Urinary bladder (tissue), 4 donors: Measurements from ENCODE around the gene BUD23. TPM values are rescaled to one million over a fixed set of nuclear protein-coding genes. Genes with fewer than 3 reads are reported as not detected.

ENCODE experiments used
- DNase-seq: peaks from one replicate; pipeline ENCODE4 v3.0.0-alpha.2; 2015; ENCODE audit errors: extremely low spot score
- H3K27ac ChIP-seq: one replicate; pipeline ENCODE4 v1.5.1; 2013; ENCODE audit warnings: low read depth, mild to moderate bottlenecking, moderate library complexity
- H3K36me3 ChIP-seq: one replicate; pipeline ENCODE4 v1.6.1; 2013; ENCODE audit warnings: mild to moderate bottlenecking, moderate library complexity; ENCODE audit not compliant: insufficient read depth
- H3K4me1 ChIP-seq: one replicate; pipeline ENCODE4 v1.6.1; 2013; ENCODE audit warnings: mild to moderate bottlenecking, moderate library complexity; ENCODE audit not compliant: insufficient read depth
- H3K4me3 ChIP-seq: one replicate; pipeline ENCODE4 v1.5.1; 2013; ENCODE audit warnings: low read depth, low read length
- WGBS: extraction: QIAGEN DNeasy Blood & Tissue Kit; methylation state at CpG from one replicate; pipeline ENCODE4 v1.1.7; 2013; 5-methylcytosine and 5-hydroxymethylcytosine counted together
- polyA plus RNA-seq: library from polyadenylated mRNA; stranded (reverse); fragments of 200-250 nt; gene quantifications from one replicate; pipeline ENCODE4 v1.2.3, GENCODE V29; 2013
- small RNA-seq: library from RNA; depleted of rRNA; stranded (forward); fragments of <200 nt; gene quantifications from one replicate; pipeline ENCODE3, GENCODE V24; 2014
- total RNA-seq: library from RNA; depleted of rRNA; stranded (reverse); fragments of >200 nt; gene quantifications from one replicate; pipeline ENCODE4 v1.2.3, GENCODE V29; 2014
- donor health status: healthy with polysubstance abuse.
- donor health status: healthy.

BUD23 gene
- total and polyA plus RNA-seq, 2 donors, result 22.9 to 69.4 TPM

DNA sequence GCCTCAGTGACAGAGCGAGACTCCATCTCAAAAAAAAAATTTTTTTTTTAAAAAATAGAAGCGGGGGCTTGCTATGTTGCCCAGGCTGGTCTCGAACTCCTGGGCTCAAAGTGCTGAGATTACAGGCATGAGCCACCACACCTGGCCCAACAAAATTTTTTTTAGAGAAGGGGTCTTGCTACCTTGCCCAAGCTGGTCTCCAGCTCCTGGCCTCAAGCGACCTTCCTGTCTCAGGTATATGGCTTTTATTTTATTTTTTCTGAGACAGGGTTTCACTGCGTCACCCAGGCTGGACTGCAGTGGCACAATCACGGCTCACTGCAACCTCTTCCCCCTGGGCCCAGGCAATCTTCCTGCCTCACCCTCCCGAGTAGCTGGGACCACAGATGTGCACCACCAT is 56.8 kb downstream of the BUD23 start:
- H3K4me1 ChIP-seq, result peaks cover 2% of the 10 kb centered on the region
- H3K4me3 ChIP-seq, result no peak overlapping the region
- WGBS, result 89% methylated on average over 7 of the region's 7 CpGs
- H3K36me3 ChIP-seq, result no peaks in the 10 kb centered on the region
- no peak for DNase-seq
- no peak overlapping the region for H3K27ac ChIP-seq

DNA sequence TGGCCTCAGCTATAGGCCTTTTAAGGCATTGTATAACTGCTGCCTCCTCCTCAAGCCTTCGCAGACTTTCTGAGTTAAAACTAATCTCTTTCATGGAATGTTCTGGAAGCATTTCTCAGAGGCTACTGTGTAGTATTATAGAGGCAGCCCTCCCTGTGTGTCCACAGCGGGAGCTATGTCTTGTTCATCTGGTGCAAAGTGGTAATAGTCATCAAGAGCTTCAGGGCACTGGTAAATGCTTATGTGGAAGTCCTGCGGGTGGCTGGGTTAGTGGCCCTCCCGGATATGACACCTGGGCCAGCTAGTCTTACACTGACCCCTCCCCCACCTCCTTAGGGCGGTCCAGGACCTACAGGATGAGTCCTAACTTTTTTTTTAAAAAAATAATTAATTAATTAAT is 57.4 kb downstream of the BUD23 start:
- Histone ChIP-seq H3K4me3 (no peak overlapping the region), H3K4me1 (peaks cover 2% of the 10 kb centered on the region), H3K36me3 (no peaks in the 10 kb centered on the region), H3K27ac (no peak overlapping the region)
- DNase-seq, result no peak
- 69% methylated on average over 5 of the region's 5 CpGs for WGBS

- Histone ChIP-seq H3K4me1 (peaks cover 2% of the 10 kb centered on the region), H3K4me3 (no peak overlapping the region), H3K36me3 (no peaks in the 10 kb centered on the region), H3K27ac (no peak overlapping the region)
- WGBS, result 84% methylated on average over 5 of the region's 5 CpGs
- DNase-seq, result no peak
These were observed 58.2 kb downstream of the BUD23 start for GRCh38 chr7:73741600-73741999.

GRCh38 chr7:73742338-73742752 is 58.9 kb downstream of the BUD23 start:
- H3K36me3 ChIP-seq, result no peaks in the 10 kb centered on the region
- no peak for DNase-seq
- peak overlapping the region; percentile 42 for H3K27ac ChIP-seq
- peaks cover 2% of the 10 kb centered on the region for H3K4me1 ChIP-seq
- 58% methylated on average over 7 of the region's 7 CpGs for WGBS
- H3K4me3 ChIP-seq, result no peak overlapping the region

DNA sequence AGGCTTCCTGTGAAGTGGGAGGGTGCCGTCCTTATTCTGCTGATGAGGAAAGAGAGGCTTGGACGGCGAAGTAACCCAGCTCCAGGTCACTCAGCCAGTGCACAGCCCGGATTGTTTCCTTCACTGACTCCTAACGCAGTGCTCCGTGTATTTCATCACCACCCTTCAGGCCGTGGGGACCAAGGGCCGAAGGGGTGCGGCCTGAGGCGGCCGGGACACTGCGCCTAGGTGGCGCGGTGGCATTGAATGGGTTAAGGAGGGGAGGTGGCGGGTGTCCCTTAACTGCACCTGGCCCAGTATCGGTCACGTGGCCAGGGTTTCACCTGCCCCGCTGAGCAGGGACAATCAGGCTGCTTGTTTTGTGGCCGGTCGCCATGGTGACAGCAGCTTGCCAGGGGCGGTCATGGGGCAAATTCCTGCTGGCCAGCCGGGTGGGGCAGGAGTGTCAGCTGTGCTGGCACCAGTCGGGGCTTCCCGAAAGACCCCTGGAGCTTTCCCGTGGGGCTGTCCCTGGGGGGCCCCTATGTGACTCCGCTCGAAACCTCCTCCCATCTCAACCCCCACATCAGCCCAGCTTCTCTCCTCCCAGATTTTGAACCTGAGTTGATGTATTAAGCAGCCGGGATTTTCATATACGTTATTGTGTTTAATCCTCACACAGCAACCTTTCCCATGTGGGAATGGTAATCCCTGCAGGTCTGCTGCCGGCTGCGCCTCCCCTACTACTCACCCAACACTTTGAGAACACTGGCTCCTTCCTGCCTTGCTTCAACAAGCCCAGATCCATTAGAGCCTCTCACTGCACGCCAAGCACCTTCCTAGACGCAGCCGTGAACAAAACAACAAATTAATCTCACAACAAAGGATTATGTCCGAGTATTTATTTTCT is 59.6 kb downstream of the BUD23 start:
- peak overlapping the region; percentile 42 for H3K27ac ChIP-seq
- DNase-seq, result peak; percentile 66
- H3K36me3 ChIP-seq, result no peaks in the 10 kb centered on the region
- 35% methylated on average over 35 of the region's 35 CpGs for WGBS
- peaks cover 2% of the 10 kb centered on the region for H3K4me1 ChIP-seq
- H3K4me3 ChIP-seq, result no peak overlapping the region

DNA sequence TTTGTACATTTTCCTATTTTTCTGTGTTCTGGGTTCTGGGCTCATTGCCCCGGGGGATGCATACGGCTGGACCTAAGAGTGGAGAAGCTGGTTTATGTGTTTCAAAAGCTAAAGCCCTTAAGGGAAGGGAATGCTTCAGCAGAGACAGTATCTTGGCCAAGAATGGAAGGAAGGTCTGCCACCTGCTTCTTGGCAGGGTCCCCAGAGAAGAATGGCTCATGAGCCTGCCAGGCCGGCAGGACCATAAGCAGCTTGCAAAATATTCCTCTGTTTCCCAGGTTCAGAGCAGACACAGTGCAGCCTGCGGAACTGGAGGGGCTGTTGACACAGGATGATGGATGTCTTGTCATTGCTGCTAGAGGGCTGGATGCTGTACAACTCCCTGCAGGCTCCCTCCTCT is 63.0 kb downstream of the BUD23 start:
- Histone ChIP-seq H3K4me1 (peaks cover 2% of the 10 kb centered on the region), H3K4me3 (no peak overlapping the region), H3K27ac (no peak overlapping the region), H3K36me3 (no peaks in the 10 kb centered on the region)
- no peak for DNase-seq
- WGBS, result 38% methylated on average over 4 of the region's 4 CpGs

Small RNA genes within 50 kb of the gene (small RNA-seq; reads per million reads assigned to genes)
- not detected for gene MIR4284
- not detected for gene RN7SL265P

Other genes with a start within 250 kb of the BUD23 start
- 1.3 TPM for gene FZD9, start 249.8 kb upstream of the BUD23 start, total RNA-seq
- 0.46 TPM for gene FZD9, start 249.8 kb upstream of the BUD23 start, polyA plus RNA-seq
- gene BAZ1B, start 161.3 kb upstream of the BUD23 start, total RNA-seq, result 60.0 TPM
- 37.1 TPM for gene BAZ1B, start 161.3 kb upstream of the BUD23 start, polyA plus RNA-seq
- 6.9 TPM for gene BCL7B, start 125.9 kb upstream of the BUD23 start, total RNA-seq
- 79.2 TPM for gene BCL7B, start 125.9 kb upstream of the BUD23 start, polyA plus RNA-seq
- 57.1 TPM for gene TBL2, start 105.0 kb upstream of the BUD23 start, total RNA-seq
- gene TBL2, start 105.0 kb upstream of the BUD23 start, polyA plus RNA-seq, result 26.4 TPM
- 0.37 TPM for gene MLXIPL, start 59.1 kb upstream of the BUD23 start, total RNA-seq
- gene MLXIPL, start 59.1 kb upstream of the BUD23 start, polyA plus RNA-seq, result 4.1 TPM
- gene VPS37D, start 15.8 kb upstream of the BUD23 start, total RNA-seq, result 3.2 TPM
- 4.7 TPM for gene VPS37D, start 15.8 kb upstream of the BUD23 start, polyA plus RNA-seq
- 2.6 TPM for gene DNAJC30, start 144 bp upstream of the BUD23 start, total RNA-seq
- gene DNAJC30, start 144 bp upstream of the BUD23 start, polyA plus RNA-seq, result 11.4 TPM
- gene STX1A, start 36.1 kb downstream of the BUD23 start, total RNA-seq, result 9.0 TPM
- 9.8 TPM for gene STX1A, start 36.1 kb downstream of the BUD23 start, polyA plus RNA-seq
- gene ABHD11, start 55.2 kb downstream of the BUD23 start, total RNA-seq, result 5.8 TPM
- 22.6 TPM for gene ABHD11, start 55.2 kb downstream of the BUD23 start, polyA plus RNA-seq
- 0.21 TPM for gene CLDN3, start 86.7 kb downstream of the BUD23 start, total RNA-seq
- gene CLDN3, start 86.7 kb downstream of the BUD23 start, polyA plus RNA-seq, result 1.6 TPM
- 51.4 TPM for gene CLDN4, start 147.4 kb downstream of the BUD23 start, total RNA-seq
- gene CLDN4, start 147.4 kb downstream of the BUD23 start, polyA plus RNA-seq, result 127 TPM
- gene METTL27, start 158.9 kb downstream of the BUD23 start, total RNA-seq, result 2.9 TPM
- gene METTL27, start 158.9 kb downstream of the BUD23 start, polyA plus RNA-seq, result 1.0 TPM
- not detected for gene TMEM270, start 177.6 kb downstream of the BUD23 start, total RNA-seq
- gene TMEM270, start 177.6 kb downstream of the BUD23 start, polyA plus RNA-seq, result 0.09 TPM